HG03108 (cell line): Measurements from ENCODE around the gene SMOC1.

ENCODE experiments used
- ATAC-seq: cut with Tn5 transposase; IDR thresholded peaks from one replicate; pipeline ENCODE4 v1.9.1; 2021; ENCODE audit warnings: moderate library complexity; ENCODE audit not compliant: unreplicated experiment

SMOC1 gene

GRCh38 chr14:70078329-70078728, 199.1 kb downstream of the SMOC1 start:
- no peak for ATAC-seq

GRCh38 chr14:70080076-70080475, 200.9 kb downstream of the SMOC1 start:
- ATAC-seq = no peak
